ENCODE results near the gene ZNF407.

The ZNF407 gene

DNA sequence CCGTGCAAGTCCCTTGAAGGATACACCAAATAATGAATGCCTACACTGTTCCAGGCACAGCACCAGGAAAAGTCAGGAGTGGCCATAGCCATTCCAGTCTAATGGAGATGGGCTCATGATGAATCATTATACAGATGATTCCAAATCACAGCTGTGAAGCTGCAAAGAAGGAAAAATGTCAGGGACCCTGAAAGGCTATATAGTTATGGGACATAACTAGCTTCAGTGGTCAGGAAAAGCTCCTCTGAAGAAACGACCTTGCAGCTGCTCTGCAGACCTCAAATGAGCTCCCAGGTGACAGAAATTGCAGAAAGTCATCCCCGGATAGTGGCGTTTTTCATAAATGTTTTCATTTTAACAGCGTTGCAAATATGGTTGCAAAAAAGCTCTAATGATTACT is 410.5 kb downstream of the ZNF407 start:
- no peaks in the 10 kb centered on the region for H3K9me3 ChIP-seq (ENCODE audit: control extremely low read depth in 1 of 5, control insufficient read depth in 4 of 5, insufficient read depth in 2 of 5, low read depth in 1 of 5, low read length in 4 of 5)
- DNase-seq, result no peak
- CTCF ChIA-PET, result interaction anchor here (1.4 kb wide), 1 partner anchor 10 kb away, joined by 3 read pairs; no protein-coding TSS in a partner anchor

DNA sequence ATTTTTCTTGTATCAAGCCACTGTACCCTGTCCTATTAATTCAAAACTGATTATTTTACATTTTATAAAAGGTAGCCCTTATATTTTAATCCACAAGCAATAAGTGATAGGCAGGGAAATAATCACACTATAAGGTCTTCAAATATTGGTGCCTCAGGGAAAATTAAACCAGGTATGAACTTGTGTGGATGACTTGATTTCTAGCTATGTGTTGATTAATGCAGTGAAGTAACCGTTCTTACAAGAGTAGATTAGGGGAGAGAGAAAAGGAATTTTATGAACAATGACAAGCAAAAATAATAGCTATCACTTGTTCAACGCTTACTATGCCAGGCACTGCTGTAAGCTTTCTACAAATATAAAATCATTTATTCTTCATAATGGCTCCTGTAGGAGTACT is 411.6 kb downstream of the ZNF407 start:
- H3K36me3 ChIP-seq (ENCODE audit: control insufficient read depth in 4 of 4, insufficient read depth in 4 of 4, low read length in 3 of 4), result no peaks in the 10 kb centered on the region
- DNase-seq, result no peak
- H3K4me1 ChIP-seq (ENCODE audit: control extremely low read depth in 1 of 4, control insufficient read depth in 4 of 4, insufficient read depth in 4 of 4, low read length in 3 of 4), result no peaks in the 10 kb centered on the region
- H3K9me3 ChIP-seq (ENCODE audit: control extremely low read depth in 1 of 5, control insufficient read depth in 4 of 5, insufficient read depth in 2 of 5, low read depth in 1 of 5, low read length in 4 of 5), result no peaks in the 10 kb centered on the region
- ChIA-PET CTCF (interaction anchor here (1.4 to 2.1 kb wide), 2 partner anchors 8 to 9 kb away, joined by 3 to 5 read pairs; no protein-coding TSS in a partner anchor), POLR2A (no interaction called here)
- H3K4me3 ChIP-seq (ENCODE audit: control insufficient read depth in 1 of 7, extremely low read depth in 1 of 7, insufficient read depth in 4 of 7, low read depth in 2 of 7, low read length in 6 of 7), result no peak overlapping the region
- no CpG with 5 or more reads among the region's 2 CpGs for WGBS (ENCODE audit: insufficient coverage)
- no peak overlapping the region for H3K27ac ChIP-seq (ENCODE audit: insufficient read depth in 1 of 2, low read depth in 1 of 2, low read length in 2 of 2, poor library complexity in 1 of 2, severe bottlenecking in 2 of 2)
- no peaks in the 10 kb centered on the region for H3K27me3 ChIP-seq (replicated peaks in 2 of 5; ENCODE audit: control insufficient read depth in 4 of 5, insufficient read depth in 5 of 5, low read length in 4 of 5)

More for the DNA sequence above, 410.5 kb downstream of the ZNF407 start:
- POLR2A ChIA-PET, result no interaction called here
- H3K27ac ChIP-seq (ENCODE audit: insufficient read depth in 1 of 2, low read depth in 1 of 2, low read length in 2 of 2, poor library complexity in 1 of 2, severe bottlenecking in 2 of 2), result no peak overlapping the region
- H3K4me1 ChIP-seq (ENCODE audit: control extremely low read depth in 1 of 4, control insufficient read depth in 4 of 4, insufficient read depth in 4 of 4, low read length in 3 of 4), result no peaks in the 10 kb centered on the region
- no peaks in the 10 kb centered on the region for H3K36me3 ChIP-seq (ENCODE audit: control insufficient read depth in 4 of 4, insufficient read depth in 4 of 4, low read length in 3 of 4)
- 96% methylated on average over 4 of the region's 5 CpGs for WGBS (ENCODE audit: insufficient coverage)
- no peaks in the 10 kb centered on the region for H3K27me3 ChIP-seq (replicated peaks in 2 of 5; ENCODE audit: control insufficient read depth in 4 of 5, insufficient read depth in 5 of 5, low read length in 4 of 5)
- no peak overlapping the region for H3K4me3 ChIP-seq (ENCODE audit: control insufficient read depth in 1 of 7, extremely low read depth in 1 of 7, insufficient read depth in 4 of 7, low read depth in 2 of 7, low read length in 6 of 7)

DNA sequence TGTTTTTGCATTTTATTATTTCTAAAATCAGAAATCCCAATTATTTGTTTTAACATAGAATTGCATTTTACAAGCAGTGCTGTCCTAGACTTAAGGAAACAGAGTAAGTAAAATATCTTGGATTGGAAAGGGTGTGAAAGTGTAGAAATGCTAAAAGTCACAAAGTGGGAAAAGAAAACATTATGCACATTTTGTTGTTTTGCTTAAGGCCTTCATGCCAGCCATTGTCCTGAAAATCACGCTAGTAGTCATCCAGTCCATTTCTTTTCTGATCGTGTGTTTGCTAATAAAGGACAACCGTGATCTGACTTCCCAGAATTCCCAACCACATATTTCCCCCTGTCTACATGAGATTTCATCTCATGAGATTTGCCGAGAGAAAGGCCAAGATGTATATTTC is 412.2 kb downstream of the ZNF407 start:
- no peaks in the 10 kb centered on the region for H3K36me3 ChIP-seq (ENCODE audit: control insufficient read depth in 4 of 4, insufficient read depth in 4 of 4, low read length in 3 of 4)
- no peaks in the 10 kb centered on the region for H3K4me1 ChIP-seq (ENCODE audit: control extremely low read depth in 1 of 4, control insufficient read depth in 4 of 4, insufficient read depth in 4 of 4, low read length in 3 of 4)
- ChIA-PET CTCF (interaction anchor here (2.1 kb wide), 1 partner anchor 10 kb away, joined by 5 read pairs; no protein-coding TSS in a partner anchor), POLR2A (no interaction called here)
- H3K27ac ChIP-seq (ENCODE audit: insufficient read depth in 1 of 2, low read depth in 1 of 2, low read length in 2 of 2, poor library complexity in 1 of 2, severe bottlenecking in 2 of 2), result no peak overlapping the region
- H3K4me3 ChIP-seq (ENCODE audit: control insufficient read depth in 1 of 7, extremely low read depth in 1 of 7, insufficient read depth in 4 of 7, low read depth in 2 of 7, low read length in 6 of 7), result no peak overlapping the region
- H3K9me3 ChIP-seq (ENCODE audit: control extremely low read depth in 1 of 5, control insufficient read depth in 4 of 5, insufficient read depth in 2 of 5, low read depth in 1 of 5, low read length in 4 of 5), result no peaks in the 10 kb centered on the region
- WGBS (ENCODE audit: insufficient coverage), result 63% methylated on average over 3 of the region's 4 CpGs
- no peaks in the 10 kb centered on the region for H3K27me3 ChIP-seq (replicated peaks in 2 of 5; ENCODE audit: control insufficient read depth in 4 of 5, insufficient read depth in 5 of 5, low read length in 4 of 5)
- DNase-seq, result no peak

GRCh38 chr18:75010278-75010677 is 412.6 kb downstream of the ZNF407 start:
- CTCF ChIA-PET, result interaction anchor here (2.1 kb wide), 1 partner anchor 10 kb away, joined by 5 read pairs; no protein-coding TSS in a partner anchor
- Histone ChIP-seq H3K36me3 (ENCODE audit: control insufficient read depth in 4 of 4, insufficient read depth in 4 of 4, low read length in 3 of 4) (no peaks in the 10 kb centered on the region), H3K4me1 (ENCODE audit: control extremely low read depth in 1 of 4, control insufficient read depth in 4 of 4, insufficient read depth in 4 of 4, low read length in 3 of 4) (no peaks in the 10 kb centered on the region), H3K9me3 (ENCODE audit: control extremely low read depth in 1 of 5, control insufficient read depth in 4 of 5, insufficient read depth in 2 of 5, low read depth in 1 of 5, low read length in 4 of 5) (no peaks in the 10 kb centered on the region), H3K27ac (ENCODE audit: insufficient read depth in 1 of 2, low read depth in 1 of 2, low read length in 2 of 2, poor library complexity in 1 of 2, severe bottlenecking in 2 of 2) (no peak overlapping the region), H3K4me3 (ENCODE audit: control insufficient read depth in 1 of 7, extremely low read depth in 1 of 7, insufficient read depth in 4 of 7, low read depth in 2 of 7, low read length in 6 of 7) (no peak overlapping the region), H3K27me3 (replicated peaks in 2 of 5; ENCODE audit: control insufficient read depth in 4 of 5, insufficient read depth in 5 of 5, low read length in 4 of 5) (no peaks in the 10 kb centered on the region)
- POLR2A ChIA-PET, result no interaction called here
- WGBS (ENCODE audit: insufficient coverage), result 94% methylated on average over 2 of the region's 3 CpGs
- DNase-seq, result no peak

DNA sequence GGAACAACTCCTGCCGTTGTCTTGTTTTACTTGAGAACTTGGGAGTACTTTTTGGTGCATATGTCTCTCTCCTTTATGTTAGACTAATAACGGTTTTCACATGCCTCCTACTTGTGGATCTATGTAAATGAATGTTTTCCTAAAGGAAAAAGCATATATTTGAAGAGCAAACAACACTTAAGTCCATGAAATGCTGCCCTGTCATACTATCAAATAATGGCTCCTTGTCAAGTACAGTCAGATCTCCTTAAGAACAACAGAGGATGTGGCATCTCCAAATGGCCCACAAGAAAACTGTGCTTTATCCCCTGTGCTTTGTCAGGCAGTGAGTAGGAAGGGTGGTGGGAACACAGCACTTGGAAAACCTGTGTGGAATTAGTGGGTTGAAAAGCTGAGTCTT is 413.0 kb downstream of the ZNF407 start:
- H3K4me3 ChIP-seq (ENCODE audit: control insufficient read depth in 1 of 7, extremely low read depth in 1 of 7, insufficient read depth in 4 of 7, low read depth in 2 of 7, low read length in 6 of 7), result no peak overlapping the region
- DNase-seq, result no peak
- no peak overlapping the region for H3K27ac ChIP-seq (ENCODE audit: insufficient read depth in 1 of 2, low read depth in 1 of 2, low read length in 2 of 2, poor library complexity in 1 of 2, severe bottlenecking in 2 of 2)
- no peaks in the 10 kb centered on the region for H3K36me3 ChIP-seq (ENCODE audit: control insufficient read depth in 4 of 4, insufficient read depth in 4 of 4, low read length in 3 of 4)
- no peaks in the 10 kb centered on the region for H3K4me1 ChIP-seq (ENCODE audit: control extremely low read depth in 1 of 4, control insufficient read depth in 4 of 4, insufficient read depth in 4 of 4, low read length in 3 of 4)
- H3K9me3 ChIP-seq (ENCODE audit: control extremely low read depth in 1 of 5, control insufficient read depth in 4 of 5, insufficient read depth in 2 of 5, low read depth in 1 of 5, low read length in 4 of 5), result no peaks in the 10 kb centered on the region
- WGBS (ENCODE audit: insufficient coverage), result 83% methylated on average over 1 of the region's 2 CpGs
- CTCF ChIA-PET, result interaction anchor here (2.1 kb wide), 1 partner anchor 11 kb away, joined by 5 read pairs; no protein-coding TSS in a partner anchor
- no peaks in the 10 kb centered on the region for H3K27me3 ChIP-seq (replicated peaks in 2 of 5; ENCODE audit: control insufficient read depth in 4 of 5, insufficient read depth in 5 of 5, low read length in 4 of 5)
- POLR2A ChIA-PET, result no interaction called here

DNA sequence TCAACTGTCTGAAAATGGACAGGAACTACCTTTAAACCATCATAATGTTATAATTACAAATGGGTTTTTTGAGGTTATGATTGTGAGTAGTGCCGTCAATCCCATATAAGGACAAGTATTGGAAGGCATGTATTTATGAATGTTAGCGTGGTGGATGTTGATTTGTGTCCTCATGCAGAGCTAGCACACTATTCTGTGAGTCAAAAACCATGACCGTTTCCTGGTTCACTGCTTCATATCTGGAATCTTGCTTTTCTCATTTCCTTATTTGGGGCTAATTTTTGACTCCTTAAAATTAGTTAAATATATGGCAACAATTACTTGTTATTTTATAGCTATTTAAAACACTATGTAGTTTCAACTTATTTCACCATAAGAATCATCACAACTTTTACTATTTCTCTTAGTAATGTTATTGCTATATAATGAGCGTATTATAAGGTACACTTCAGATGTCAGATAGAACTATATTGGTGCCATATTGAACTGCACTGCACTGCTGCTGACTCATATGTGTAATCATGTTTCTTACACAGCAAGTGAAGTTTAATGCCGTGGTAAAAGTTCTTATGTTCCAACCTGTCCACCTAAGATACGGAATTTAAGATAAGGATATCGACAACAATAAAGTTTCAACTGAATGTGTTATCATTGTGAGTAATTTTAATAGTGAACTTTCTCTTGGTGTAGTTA is 418.5 kb downstream of the ZNF407 start:
- ChIA-PET CTCF (interaction anchor here (1.5 kb wide), 1 partner anchor 40 kb away, joined by 3 read pairs; no protein-coding TSS in a partner anchor), POLR2A (interaction anchor here (0.6 kb wide), 1 partner anchor 19 kb away, joined by 3 read pairs; no protein-coding TSS in a partner anchor)
- H3K9me3 ChIP-seq (ENCODE audit: control extremely low read depth in 1 of 5, control insufficient read depth in 4 of 5, insufficient read depth in 2 of 5, low read depth in 1 of 5, low read length in 4 of 5), result no peaks in the 10 kb centered on the region

DNA sequence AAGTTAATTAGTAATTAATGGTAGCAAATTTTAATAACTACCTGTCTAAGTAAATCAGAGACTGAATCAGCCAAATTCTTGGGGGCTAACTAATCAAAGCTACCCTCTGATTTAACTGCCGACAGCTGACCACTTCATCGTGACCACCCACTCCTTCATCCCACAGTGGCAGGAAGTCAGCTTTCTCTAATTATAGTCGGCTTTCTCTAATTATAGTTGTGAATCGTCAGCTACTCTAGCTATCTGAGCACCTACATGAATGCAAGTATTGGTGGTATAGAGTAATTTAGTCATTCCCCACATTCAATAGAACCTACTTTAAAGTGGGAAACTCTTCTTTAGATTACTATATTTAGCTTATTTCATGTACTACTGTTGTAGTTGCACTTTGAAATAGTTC is 425.8 kb downstream of the ZNF407 start:
- POLR2A ChIA-PET, result no interaction called here
- CTCF ChIA-PET, result no interaction called here

More for the DNA sequence above, 418.5 kb downstream of the ZNF407 start:
- no peak for DNase-seq
- H3K4me3 ChIP-seq (ENCODE audit: control insufficient read depth in 1 of 7, extremely low read depth in 1 of 7, insufficient read depth in 4 of 7, low read depth in 2 of 7, low read length in 6 of 7), result no peak overlapping the region
- no peak overlapping the region for H3K27ac ChIP-seq (ENCODE audit: insufficient read depth in 1 of 2, low read depth in 1 of 2, low read length in 2 of 2, poor library complexity in 1 of 2, severe bottlenecking in 2 of 2)
- no peaks in the 10 kb centered on the region for H3K27me3 ChIP-seq (replicated peaks in 2 of 5; ENCODE audit: control insufficient read depth in 4 of 5, insufficient read depth in 5 of 5, low read length in 4 of 5)
- no peaks in the 10 kb centered on the region for H3K36me3 ChIP-seq (ENCODE audit: control insufficient read depth in 4 of 4, insufficient read depth in 4 of 4, low read length in 3 of 4)
- WGBS (ENCODE audit: insufficient coverage), result 100% methylated on average over 2 of the region's 7 CpGs
- no peaks in the 10 kb centered on the region for H3K4me1 ChIP-seq (ENCODE audit: control extremely low read depth in 1 of 4, control insufficient read depth in 4 of 4, insufficient read depth in 4 of 4, low read length in 3 of 4)

More for the DNA sequence above, 425.8 kb downstream of the ZNF407 start:
- Histone ChIP-seq H3K9me3 (ENCODE audit: control extremely low read depth in 1 of 5, control insufficient read depth in 4 of 5, insufficient read depth in 2 of 5, low read depth in 1 of 5, low read length in 4 of 5) (no peaks in the 10 kb centered on the region), H3K4me3 (ENCODE audit: control insufficient read depth in 1 of 7, extremely low read depth in 1 of 7, insufficient read depth in 4 of 7, low read depth in 2 of 7, low read length in 6 of 7) (no peak overlapping the region), H3K27ac (ENCODE audit: insufficient read depth in 1 of 2, low read depth in 1 of 2, low read length in 2 of 2, poor library complexity in 1 of 2, severe bottlenecking in 2 of 2) (no peak overlapping the region), H3K4me1 (ENCODE audit: control extremely low read depth in 1 of 4, control insufficient read depth in 4 of 4, insufficient read depth in 4 of 4, low read length in 3 of 4) (no peaks in the 10 kb centered on the region), H3K36me3 (ENCODE audit: control insufficient read depth in 4 of 4, insufficient read depth in 4 of 4, low read length in 3 of 4) (peaks cover 0 to 2% (median 0%) of the 10 kb centered on the region in 4 experiments), H3K27me3 (replicated peaks in 2 of 5; ENCODE audit: control insufficient read depth in 4 of 5, insufficient read depth in 5 of 5, low read length in 4 of 5) (no peaks in the 10 kb centered on the region)
- 100% methylated on average over 2 of the region's 4 CpGs for WGBS (ENCODE audit: insufficient coverage)
- no peak for DNase-seq
